ENCODE data around the gene ANP32A. TPM values are rescaled to one million over a fixed set of nuclear protein-coding genes. Genes with fewer than 3 reads are reported as not detected.

ANP32A gene
- total and polyA plus RNA-seq, 5 donors, result 103 to 145 (median 118) TPM

DNA sequence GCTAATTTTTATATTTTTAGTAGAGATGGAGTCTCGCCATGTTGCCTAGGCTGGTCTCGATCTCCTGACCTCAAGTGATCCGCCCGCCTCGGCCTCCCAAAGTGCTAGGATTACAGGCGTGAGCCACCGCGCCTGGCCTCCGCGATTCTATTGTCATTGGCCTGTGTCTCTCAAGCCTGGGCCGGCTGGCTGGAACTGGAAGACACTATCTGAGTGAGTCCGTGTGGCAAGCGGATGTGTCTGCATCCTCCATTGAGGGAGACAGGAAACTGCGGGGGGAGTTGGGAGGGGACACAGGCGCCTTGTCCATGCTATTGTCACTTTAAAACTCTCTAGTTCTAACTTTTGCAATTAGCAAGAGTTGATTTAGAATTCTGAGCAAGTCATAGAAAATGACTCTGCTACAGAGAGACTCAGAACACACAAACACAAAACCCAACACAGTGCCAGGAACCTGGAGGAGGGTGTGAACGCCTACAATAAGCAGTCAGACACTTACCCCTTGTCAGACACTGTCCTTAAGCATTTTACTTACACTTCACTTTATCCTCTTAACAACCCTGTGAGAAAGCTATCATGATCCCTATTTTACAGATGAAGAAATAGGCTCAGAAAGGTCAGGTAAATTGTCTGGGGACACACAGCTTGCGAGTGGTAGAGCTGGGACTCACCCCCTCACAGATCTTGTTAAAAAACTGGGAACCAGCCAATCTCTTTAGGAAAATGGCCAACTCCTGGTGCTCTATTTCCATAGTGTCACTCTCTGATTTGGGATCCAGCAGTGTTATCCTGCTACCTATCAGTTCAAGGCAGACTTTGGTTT, 38.7 kb downstream of the ANP32A start:
- no peaks in the 10 kb centered on the region for H3K27me3 ChIP-seq (ENCODE audit: control insufficient read depth, insufficient read depth)
- 49% methylated on average over 17 of the region's 17 CpGs for WGBS
- peak overlapping the region; percentile 73 for H3K27ac ChIP-seq (ENCODE audit: low read length)
- DNase-seq, result peak; percentile 81 to 89 (median 89)
- H3K9me3 ChIP-seq (ENCODE audit: control insufficient read depth, low read length), result no peaks in the 10 kb centered on the region
- H3K4me3 ChIP-seq (ENCODE audit: low read length), result no peak overlapping the region
- H3K4me1 ChIP-seq (ENCODE audit: control insufficient read depth, insufficient read depth, low read length), result peaks cover under 1% of the 10 kb centered on the region
- intact Hi-C loops (cut with DNase I), result loop anchor here in 2 of 4 donors (5.0 to 10.0 kb wide), 2 partner anchors 35 to 93 kb away; no protein-coding TSS in a partner anchor
- peak; percentile 83 to 95 for ATAC-seq

DNA sequence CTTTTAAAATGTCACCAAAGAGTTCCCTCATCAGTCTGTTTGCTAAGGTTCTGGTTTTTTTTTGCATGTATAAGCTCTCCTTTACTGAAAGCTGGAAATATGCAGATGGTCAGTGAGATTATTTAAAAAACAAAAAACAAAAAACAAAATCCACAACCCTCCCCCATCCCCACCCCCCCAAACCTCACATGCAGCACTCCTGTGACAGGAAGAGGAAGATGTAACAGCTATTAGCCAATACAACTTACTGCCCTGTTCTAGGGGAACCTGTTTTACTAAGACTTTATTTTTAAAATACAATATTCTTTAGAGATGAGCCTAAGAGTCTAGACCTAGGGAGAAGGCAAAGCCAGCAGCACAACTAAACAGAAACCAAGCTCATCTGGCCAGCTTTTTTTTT, 39.5 kb downstream of the ANP32A start:
- no peak for DNase-seq
- H3K27ac ChIP-seq (ENCODE audit: low read length), result peak overlapping the region; percentile 67

DNA sequence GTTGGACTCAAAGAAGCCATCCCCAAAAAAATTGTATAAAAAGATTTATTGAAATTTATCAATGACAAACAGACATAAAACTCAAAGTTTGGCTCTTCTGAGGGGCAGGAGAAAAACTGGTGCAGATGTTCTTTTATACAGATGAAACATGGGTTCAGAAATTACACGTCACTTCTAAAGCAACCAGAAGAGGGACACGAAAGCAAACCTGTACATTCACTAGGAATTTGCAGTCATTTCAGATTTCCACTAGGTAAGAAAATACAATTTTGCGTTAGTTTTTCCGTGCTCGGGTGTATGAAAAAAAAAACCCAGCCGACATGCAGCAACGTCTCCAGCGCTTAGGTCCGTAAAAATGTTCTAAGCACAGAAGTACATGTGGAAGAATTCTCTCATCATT, 41.8 kb downstream of the ANP32A start:
- DNase-seq, result no peak
- H3K27me3 ChIP-seq (ENCODE audit: control insufficient read depth, insufficient read depth), result no peaks in the 10 kb centered on the region
- ATAC-seq, result no peak
- no peak overlapping the region for H3K27ac ChIP-seq (ENCODE audit: low read length)
- intact Hi-C loops (cut with DNase I), result no loop called here
- H3K9me3 ChIP-seq (ENCODE audit: control insufficient read depth, low read length), result no peaks in the 10 kb centered on the region
- 89% methylated on average over 9 of the region's 9 CpGs for WGBS
- peaks cover 20% of the 10 kb centered on the region for H3K4me1 ChIP-seq (ENCODE audit: control insufficient read depth, insufficient read depth, low read length)
- H3K4me3 ChIP-seq (ENCODE audit: low read length), result no peak overlapping the region

More for the DNA sequence above, 39.5 kb downstream of the ANP32A start:
- no peak for ATAC-seq
- intact Hi-C loops (cut with DNase I), result loop anchor here in 2 of 4 donors (5.0 to 10.0 kb wide), 2 partner anchors 36 to 94 kb away; no protein-coding TSS in a partner anchor
- no peak overlapping the region for H3K4me3 ChIP-seq (ENCODE audit: low read length)
- H3K9me3 ChIP-seq (ENCODE audit: control insufficient read depth, low read length), result no peaks in the 10 kb centered on the region
- H3K27me3 ChIP-seq (ENCODE audit: control insufficient read depth, insufficient read depth), result no peaks in the 10 kb centered on the region
- H3K4me1 ChIP-seq (ENCODE audit: control insufficient read depth, insufficient read depth, low read length), result peaks cover 8% of the 10 kb centered on the region

DNA sequence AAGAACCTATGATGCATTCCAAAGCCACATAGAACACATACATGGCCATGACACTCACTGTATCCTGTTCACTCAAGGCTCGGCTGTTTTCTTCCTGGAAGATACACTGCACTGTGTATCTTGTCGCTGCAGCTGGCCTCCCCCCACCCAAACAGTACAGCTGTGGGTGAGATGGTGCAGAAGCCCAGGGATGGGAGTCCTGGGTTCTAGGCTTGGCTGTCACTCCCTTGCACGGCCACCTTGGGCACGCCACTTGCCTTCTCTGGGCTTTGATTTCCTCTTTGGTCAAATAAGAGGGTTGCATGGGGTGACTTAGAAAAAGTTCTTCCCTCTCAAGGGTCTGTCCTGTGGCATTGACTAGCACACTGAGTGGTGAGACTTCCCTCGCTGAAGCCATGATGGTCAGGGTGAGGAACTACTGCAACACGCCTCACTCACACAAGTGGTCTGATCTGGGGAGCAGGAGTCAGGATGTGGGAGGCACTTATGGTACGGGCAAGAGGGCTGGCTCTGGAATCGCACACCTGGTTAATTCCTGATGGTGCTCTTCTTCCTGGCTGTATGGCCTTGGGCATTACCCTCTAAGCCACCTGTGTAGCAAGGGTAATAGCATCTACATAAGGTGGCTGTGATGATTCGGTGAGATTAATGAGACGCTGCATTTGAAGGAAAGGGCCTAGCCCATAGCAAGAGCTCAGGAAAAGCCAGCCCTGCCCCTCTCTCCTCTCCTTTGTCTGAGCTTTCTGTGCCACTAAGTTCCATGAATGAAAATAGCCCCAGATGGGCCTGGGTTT, 44.0 kb downstream of the ANP32A start:
- DNase-seq (peak in 1 of 3 donors; percentile 56), ATAC-seq (peak in 1 of 2 donors; percentile 3)
- H3K27ac ChIP-seq (ENCODE audit: low read length), result peak overlapping the region; percentile 54
- 83% methylated on average over 10 of the region's 10 CpGs for WGBS
- no peak overlapping the region for H3K4me3 ChIP-seq (ENCODE audit: low read length)
- H3K27me3 ChIP-seq (ENCODE audit: control insufficient read depth, insufficient read depth), result no peaks in the 10 kb centered on the region
- intact Hi-C loops (cut with DNase I), result no loop called here
- peaks cover 20% of the 10 kb centered on the region for H3K4me1 ChIP-seq (ENCODE audit: control insufficient read depth, insufficient read depth, low read length)
- no peaks in the 10 kb centered on the region for H3K9me3 ChIP-seq (ENCODE audit: control insufficient read depth, low read length)

DNA sequence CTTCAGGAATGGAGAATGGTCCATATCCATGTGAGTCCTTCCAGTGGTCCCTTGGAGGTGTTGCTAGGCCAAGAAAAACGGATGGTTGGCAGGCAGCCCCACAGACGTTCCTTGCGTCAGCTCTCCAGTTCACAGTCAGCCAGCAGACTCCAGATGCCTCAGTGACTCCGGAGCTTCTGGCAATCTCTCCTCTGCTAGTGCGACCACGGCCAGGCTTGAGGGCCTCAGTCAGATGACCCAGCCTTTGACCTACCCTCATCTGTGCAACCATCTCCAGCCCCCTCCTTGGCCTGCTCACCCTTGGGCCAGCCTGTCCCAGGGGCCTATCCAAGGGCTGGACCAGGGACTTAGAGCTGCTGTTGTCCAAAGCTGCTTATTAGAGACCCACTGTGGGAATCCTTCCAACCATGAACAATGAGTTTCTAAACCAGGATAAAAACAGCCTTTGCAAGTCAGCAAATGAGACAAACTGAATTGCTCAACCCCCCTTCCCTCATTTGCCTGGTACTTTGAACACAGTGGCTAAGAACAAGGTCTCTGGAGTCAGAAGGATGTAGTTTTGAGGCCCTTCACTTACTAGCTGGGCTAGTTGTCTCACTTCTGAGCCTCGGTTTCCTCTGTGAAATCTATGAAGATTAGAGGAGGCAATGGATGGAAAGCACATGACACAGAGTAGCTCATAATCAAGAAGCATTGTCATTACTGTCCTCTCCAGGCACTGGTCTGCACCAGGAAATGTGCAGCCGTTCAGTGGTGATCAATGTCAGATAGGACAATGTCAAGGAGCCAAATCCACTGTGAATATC, 44.8 kb downstream of the ANP32A start:
- intact Hi-C loops (cut with DNase I), result no loop called here
- Histone ChIP-seq H3K27me3 (ENCODE audit: control insufficient read depth, insufficient read depth) (no peaks in the 10 kb centered on the region), H3K4me3 (ENCODE audit: low read length) (no peak overlapping the region), H3K9me3 (ENCODE audit: control insufficient read depth, low read length) (no peaks in the 10 kb centered on the region), H3K27ac (ENCODE audit: low read length) (peak overlapping the region; percentile 74), H3K4me1 (ENCODE audit: control insufficient read depth, insufficient read depth, low read length) (peaks cover 20% of the 10 kb centered on the region)
- peak; percentile 91 to 98 (median 96) for DNase-seq
- ATAC-seq, result peak; percentile 91 to 93
- WGBS, result 23% methylated on average over 8 of the region's 8 CpGs

DNA sequence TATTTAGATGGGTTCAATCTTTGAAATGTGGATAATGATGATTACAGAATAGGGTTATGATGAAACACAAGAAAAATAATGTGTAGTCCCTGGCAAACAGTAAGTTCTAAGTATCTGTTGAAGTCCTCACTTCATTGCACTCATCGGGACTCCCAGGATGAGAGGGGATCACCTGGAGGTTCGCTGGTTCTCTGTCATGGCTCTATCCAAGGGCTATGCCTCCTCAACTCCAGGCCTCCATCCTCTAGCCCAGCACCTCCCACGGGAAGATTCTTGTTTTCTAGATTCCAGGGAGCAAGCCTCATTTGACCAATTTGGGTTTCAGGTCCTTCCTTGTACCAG, 45.5 kb downstream of the ANP32A start:
- 60% methylated on average over 3 of the region's 3 CpGs for WGBS
- H3K27ac ChIP-seq (ENCODE audit: low read length), result peak overlapping the region; percentile 74
- no peak for DNase-seq
- no peaks in the 10 kb centered on the region for H3K27me3 ChIP-seq (ENCODE audit: control insufficient read depth, insufficient read depth)
- H3K4me1 ChIP-seq (ENCODE audit: control insufficient read depth, insufficient read depth, low read length), result peaks cover 20% of the 10 kb centered on the region
- H3K9me3 ChIP-seq (ENCODE audit: control insufficient read depth, low read length), result no peaks in the 10 kb centered on the region
- H3K4me3 ChIP-seq (ENCODE audit: low read length), result no peak overlapping the region
- intact Hi-C loops (cut with DNase I), result no loop called here
- ATAC-seq, result peak in 1 of 2 donors; percentile 20

DNA sequence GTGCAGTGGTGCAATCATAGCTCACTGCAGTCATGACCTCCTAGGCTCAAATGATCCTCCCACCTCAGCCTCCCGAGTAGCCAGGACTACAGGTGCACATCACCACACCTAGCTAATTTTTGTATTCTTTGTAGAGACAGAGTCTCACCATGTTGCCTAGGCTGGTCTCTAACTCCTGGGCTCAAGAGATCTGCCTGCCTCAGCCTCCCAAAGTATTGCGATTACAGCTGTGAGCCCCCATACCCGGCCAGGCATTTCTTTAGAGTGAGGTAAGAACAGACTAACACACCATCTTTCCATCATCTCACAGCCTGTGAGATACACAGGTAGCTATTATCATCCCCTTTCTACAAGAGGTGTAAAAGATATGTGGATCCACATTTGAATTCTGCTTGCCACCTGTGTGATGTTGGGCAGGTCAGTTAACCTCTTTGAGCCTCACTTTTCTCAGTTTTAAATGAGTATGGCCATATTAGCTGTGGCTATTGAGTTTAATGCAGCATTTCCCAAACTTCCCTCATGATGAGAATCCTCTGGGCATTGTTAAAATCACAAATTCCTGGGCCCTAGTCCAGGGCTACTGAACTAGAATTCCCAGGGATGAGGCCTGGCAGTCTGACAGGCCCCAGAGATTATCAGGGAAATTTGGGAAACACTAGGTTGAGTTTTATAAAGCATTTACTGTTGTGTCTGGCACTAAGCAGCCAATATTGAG, 46.0 kb downstream of the ANP32A start:
- H3K9me3 ChIP-seq (ENCODE audit: control insufficient read depth, low read length), result no peaks in the 10 kb centered on the region
- H3K4me1 ChIP-seq (ENCODE audit: control insufficient read depth, insufficient read depth, low read length), result peaks cover 20% of the 10 kb centered on the region
- ATAC-seq, result peak; percentile 33 to 44
- H3K27me3 ChIP-seq (ENCODE audit: control insufficient read depth, insufficient read depth), result no peaks in the 10 kb centered on the region
- H3K27ac ChIP-seq (ENCODE audit: low read length), result peak overlapping the region; percentile 74
- 81% methylated on average over 3 of the region's 3 CpGs for WGBS
- peak; percentile 70 to 88 (median 76) for DNase-seq
- H3K4me3 ChIP-seq (ENCODE audit: low read length), result no peak overlapping the region
- intact Hi-C loops (cut with DNase I), result no loop called here

DNA sequence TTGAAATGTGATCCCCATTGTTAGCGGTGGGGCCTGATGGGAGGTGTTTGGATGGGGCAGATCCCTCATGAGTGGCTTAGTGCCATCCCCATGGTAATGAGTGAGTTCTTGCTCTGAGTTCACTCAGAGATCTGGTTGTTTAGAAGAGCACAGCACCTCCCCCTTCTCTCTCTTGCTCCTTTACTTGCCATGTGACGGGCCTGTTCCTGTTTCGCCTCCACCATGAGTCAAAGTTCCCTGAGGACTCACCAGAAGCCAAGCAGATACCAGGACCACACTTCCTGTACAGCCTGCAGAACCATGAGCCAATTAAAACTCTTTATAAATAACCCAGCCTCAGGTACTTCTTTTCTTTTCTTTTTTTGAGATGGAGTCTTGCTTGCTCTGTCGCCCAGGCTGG, 46.6 kb downstream of the ANP32A start:
- intact Hi-C loops (cut with DNase I), result no loop called here
- ATAC-seq (peak; percentile 46 to 47), DNase-seq (peak in 2 of 3 donors; percentile 39 to 64)
- Histone ChIP-seq H3K4me1 (ENCODE audit: control insufficient read depth, insufficient read depth, low read length) (peaks cover 20% of the 10 kb centered on the region), H3K27me3 (ENCODE audit: control insufficient read depth, insufficient read depth) (no peaks in the 10 kb centered on the region), H3K4me3 (ENCODE audit: low read length) (no peak overlapping the region), H3K9me3 (ENCODE audit: control insufficient read depth, low read length) (no peaks in the 10 kb centered on the region), H3K27ac (ENCODE audit: low read length) (no peak overlapping the region)
- 92% methylated on average over 4 of the region's 4 CpGs for WGBS

DNA sequence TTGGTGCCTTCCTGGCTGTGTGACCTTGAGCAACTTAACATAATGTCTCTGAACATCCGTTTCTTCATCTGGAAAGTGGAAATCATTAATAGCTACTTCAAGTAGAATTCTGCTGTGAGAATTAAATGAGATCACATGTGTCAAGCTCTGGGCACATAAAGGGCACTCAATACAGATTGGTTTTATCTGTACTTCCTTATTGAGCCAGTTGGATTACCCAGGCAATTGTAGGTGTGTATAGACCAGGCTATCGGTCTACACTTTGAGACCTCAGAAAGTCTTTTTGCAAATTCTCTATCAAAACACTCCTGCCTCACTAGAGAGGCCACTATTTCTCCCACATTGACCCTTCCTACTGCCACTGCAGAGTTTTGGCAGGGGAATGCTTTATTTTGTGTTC, 47.7 kb downstream of the ANP32A start:
- Histone ChIP-seq H3K27me3 (ENCODE audit: control insufficient read depth, insufficient read depth) (no peaks in the 10 kb centered on the region), H3K27ac (ENCODE audit: low read length) (no peak overlapping the region), H3K4me1 (ENCODE audit: control insufficient read depth, insufficient read depth, low read length) (peaks cover 20% of the 10 kb centered on the region), H3K4me3 (ENCODE audit: low read length) (no peak overlapping the region), H3K9me3 (ENCODE audit: control insufficient read depth, low read length) (no peaks in the 10 kb centered on the region)
- DNase-seq (no peak), ATAC-seq (no peak)
- intact Hi-C loops (cut with DNase I), result no loop called here
- WGBS, result 85% methylated on average over 2 of the region's 2 CpGs

DNA sequence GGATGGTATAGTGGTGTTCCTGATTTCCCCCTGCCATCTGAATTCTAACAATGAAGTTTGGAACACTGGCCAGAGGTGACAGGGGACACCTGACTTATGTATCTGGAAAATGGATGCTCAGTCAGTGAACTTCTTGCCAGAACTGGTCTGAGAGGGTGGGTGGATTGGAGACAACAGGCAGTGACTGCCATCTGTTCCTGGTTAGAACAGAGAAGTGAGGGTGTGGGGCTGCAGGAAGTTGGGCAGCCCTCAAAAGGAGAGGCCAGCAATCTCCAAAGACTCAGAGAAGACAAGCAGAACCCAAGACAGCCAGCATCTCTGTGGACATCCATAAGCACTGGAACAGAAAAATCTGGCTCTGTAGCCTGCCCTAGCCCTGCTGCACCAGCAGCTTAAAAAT, 50.5 kb downstream of the ANP32A start:
- Histone ChIP-seq H3K27ac (ENCODE audit: low read length) (no peak overlapping the region), H3K4me3 (ENCODE audit: low read length) (no peak overlapping the region), H3K4me1 (ENCODE audit: control insufficient read depth, insufficient read depth, low read length) (peaks cover 3% of the 10 kb centered on the region), H3K9me3 (ENCODE audit: control insufficient read depth, low read length) (no peaks in the 10 kb centered on the region), H3K27me3 (ENCODE audit: control insufficient read depth, insufficient read depth) (no peaks in the 10 kb centered on the region)
- intact Hi-C loops (cut with DNase I), result no loop called here
- DNase-seq (no peak), ATAC-seq (no peak)
